GM19099 (cell line): Measurements from ENCODE around the gene FETUB.

Experiments
- POLR2A ChIP-seq: IDR thresholded peaks from 3 replicates; pipeline ENCODE4 v1.6.1; 2011; ENCODE audit warnings: low read depth; ENCODE audit not compliant: insufficient read length; ENCODE audit errors: extremely low read depth

FETUB gene

GRCh38 chr3:186605561-186606545 lies 34.3 kb upstream of the FETUB start:
- no peak for TF ChIP-seq POLR2A

- TF ChIP-seq POLR2A = no peak
Observed at GRCh38 chr3:186608624-186609215, 31.5 kb upstream of the FETUB start.

GRCh38 chr3:186609247-186609868 lies 30.8 kb upstream of the FETUB start:
- TF ChIP-seq POLR2A = no peak

GRCh38 chr3:186612065-186612464 lies 28.1 kb upstream of the FETUB start:
- TF ChIP-seq POLR2A = no peak

- no peak for TF ChIP-seq POLR2A
Observed at GRCh38 chr3:186612721-186613636, 27.2 kb upstream of the FETUB start, which contains the start of gene AHSG. TSS of gene AHSG (plus strand) at chr3:186613060. CDS start at chr3:186613142, 82 bp downstream.

GRCh38 chr3:186613637-186614265 lies 26.4 kb upstream of the FETUB start:
- no peak for TF ChIP-seq POLR2A

GRCh38 chr3:186614266-186614596 lies 26.0 kb upstream of the FETUB start:
- no peak for TF ChIP-seq POLR2A

GRCh38 chr3:186614597-186615483 lies 25.4 kb upstream of the FETUB start:
- TF ChIP-seq POLR2A = no peak

GRCh38 chr3:186616299-186616617 lies 23.9 kb upstream of the FETUB start:
- TF ChIP-seq POLR2A = no peak

- no peak for TF ChIP-seq POLR2A
Observed at GRCh38 chr3:186617036-186617946, 22.9 kb upstream of the FETUB start.

- TF ChIP-seq POLR2A = no peak
Observed at GRCh38 chr3:186618318-186618938, 21.8 kb upstream of the FETUB start.

GRCh38 chr3:186619787-186620212 lies 20.4 kb upstream of the FETUB start:
- no peak for TF ChIP-seq POLR2A
